H9 (cell line): Measurements from ENCODE around the gene CEBPG. TPM values are rescaled to one million over a fixed set of nuclear protein-coding genes. Genes with fewer than 3 reads are reported as not detected.

Experiments used
- DNase-seq: peaks from one replicate; pipeline ENCODE4 v3.0.0-alpha.2; 2017
- H2AFZ ChIP-seq: one replicate; pipeline ENCODE4 v1.6.1; 2013; ENCODE audit warnings: mild to moderate bottlenecking, low read length, control low read depth, moderate library complexity
- H2AK5ac ChIP-seq: 2 replicates; pipeline ENCODE4 v1.6.1; 2013; ENCODE audit warnings: low read length, control low read depth, mixed read lengths; ENCODE audit not compliant: insufficient read length
- H2BK120ac ChIP-seq: one replicate; pipeline ENCODE4 v1.6.1; 2013; ENCODE audit warnings: low read depth, mild to moderate bottlenecking, low read length, control low read depth, inconsistent platforms; ENCODE audit not compliant: poor library complexity, severe bottlenecking
- H2BK12ac ChIP-seq: 2 replicates; pipeline ENCODE4 v1.6.1; 2013; ENCODE audit warnings: low read length, control low read depth, mixed read lengths, low read depth; ENCODE audit not compliant: insufficient read length
- H2BK15ac ChIP-seq: 2 replicates; pipeline ENCODE4 v1.6.1; 2013; ENCODE audit warnings: low read depth, low read length, control low read depth
- H2BK20ac ChIP-seq: one replicate; pipeline ENCODE4 v1.6.1; 2013; ENCODE audit warnings: low read depth, mild to moderate bottlenecking, low read length, control low read depth, inconsistent platforms; ENCODE audit not compliant: poor library complexity, severe bottlenecking
- H2BK5ac ChIP-seq: 2 replicates; pipeline ENCODE4 v1.6.1; 2013; ENCODE audit warnings: low read length, control low read depth, mixed read lengths; ENCODE audit not compliant: insufficient read length
- H3K14ac ChIP-seq: 2 replicates; pipeline ENCODE4 v1.6.1; 2013; ENCODE audit warnings: low read length, control low read depth; ENCODE audit not compliant: insufficient read depth
- H3K18ac ChIP-seq: 2 replicates; pipeline ENCODE4 v1.6.1; 2013; ENCODE audit warnings: low read depth, mild to moderate bottlenecking, mixed read lengths, low read length, control low read depth; ENCODE audit not compliant: insufficient read length
- H3K23ac ChIP-seq: 2 replicates; pipeline ENCODE4 v1.6.1; 2013; ENCODE audit warnings: low read length, control low read depth, mixed read lengths, low read depth; ENCODE audit not compliant: insufficient read length
- H3K23me2 ChIP-seq: 2 replicates; pipeline ENCODE4 v1.6.1; 2013; ENCODE audit warnings: low read depth, mild to moderate bottlenecking, mixed read lengths, low read length, control low read depth; ENCODE audit not compliant: insufficient read length, poor library complexity, severe bottlenecking
- H3K27ac ChIP-seq: 2 replicates; pipeline ENCODE4 v1.5.1; 2013; ENCODE audit warnings: low read length, control low read depth, mixed read lengths, low read depth; ENCODE audit not compliant: insufficient read length
- H3K27me3 ChIP-seq: 2 replicates; pipeline ENCODE4 v1.6.1; 2013; ENCODE audit warnings: low read length, control low read depth, inconsistent platforms; ENCODE audit not compliant: insufficient read depth
- H3K4ac ChIP-seq: 2 replicates; pipeline ENCODE4 v1.6.1; 2013; ENCODE audit warnings: low read depth, mild to moderate bottlenecking, control low read depth, inconsistent platforms, low read length, moderate library complexity
- H3K4me1 ChIP-seq: 2 replicates; pipeline ENCODE4 v1.6.1; 2013; ENCODE audit warnings: low read length, control low read depth, inconsistent platforms; ENCODE audit not compliant: insufficient read depth
- H3K4me2 ChIP-seq: 2 replicates; pipeline ENCODE4 v1.6.1; 2013; ENCODE audit warnings: low read length, control low read depth, mixed read lengths; ENCODE audit not compliant: insufficient read length, insufficient read depth
- H3K56ac ChIP-seq: 2 replicates; pipeline ENCODE4 v1.6.1; 2013; ENCODE audit warnings: low read depth, mild to moderate bottlenecking, mixed read lengths, low read length, control low read depth; ENCODE audit not compliant: insufficient read length
- H3K79me1 ChIP-seq: 2 replicates; pipeline ENCODE4 v1.6.1; 2013; ENCODE audit warnings: low read depth, mild to moderate bottlenecking, moderate library complexity, low read length, control low read depth, inconsistent platforms; ENCODE audit not compliant: insufficient read depth, poor library complexity, severe bottlenecking
- H3K79me2 ChIP-seq: 2 replicates; pipeline ENCODE4 v1.6.1; 2013; ENCODE audit warnings: low read length, control low read depth, inconsistent platforms; ENCODE audit not compliant: insufficient read depth
- H3K9ac ChIP-seq: 2 replicates; pipeline ENCODE4 v1.6.1; 2013; ENCODE audit warnings: low read length, control low read depth, mixed read lengths; ENCODE audit not compliant: insufficient read length; ENCODE audit errors: extremely low read depth
- H3K9me3 ChIP-seq: one replicate; pipeline ENCODE4 v1.6.1; 2013; ENCODE audit warnings: low read depth, low read length, inconsistent platforms; ENCODE audit not compliant: control insufficient read depth
- H3T11ph ChIP-seq: one replicate; pipeline ENCODE4 v1.6.1; 2013; ENCODE audit warnings: mild to moderate bottlenecking, low read length, control low read depth, inconsistent platforms
- H4K20me1 ChIP-seq: one replicate; pipeline ENCODE4 v1.6.1; 2013; ENCODE audit not compliant: control insufficient read depth, insufficient read length, insufficient read depth
- H4K5ac ChIP-seq: 2 replicates; pipeline ENCODE4 v1.6.1; 2013; ENCODE audit warnings: low read depth, mild to moderate bottlenecking, mixed read lengths, low read length, control low read depth; ENCODE audit not compliant: insufficient read length
- H4K8ac ChIP-seq: replicated peaks from 2 replicates; pipeline ENCODE4 v1.6.1; 2013; ENCODE audit warnings: low read length, control low read depth, mixed read lengths, low read depth; ENCODE audit not compliant: insufficient read length
- H4K91ac ChIP-seq: 2 replicates; pipeline ENCODE4 v1.6.1; 2013; ENCODE audit warnings: low read depth, mild to moderate bottlenecking, moderate library complexity, mixed read lengths, low read length, control low read depth; ENCODE audit not compliant: insufficient read length
- H3K27ac Mint-ChIP-seq, 3 experiments: 2 replicates in 2 of 3; 3 replicates in 1 of 3; pipeline ENCODE4 v1.8.0; 2020 to 2021; ENCODE audit warnings: mixed read lengths in 3 of 3, mild to moderate bottlenecking in 1 of 3, moderate library complexity in 1 of 3
- H3K27me3 Mint-ChIP-seq: 2 replicates; pipeline ENCODE4 v1.8.0; 2021; ENCODE audit warnings: low read depth, mild to moderate bottlenecking, moderate library complexity, mixed read lengths
- H3K36me3 Mint-ChIP-seq, 3 experiments: 2 replicates in 2 of 3; 3 replicates in 1 of 3; pipeline ENCODE4 v1.8.0; 2020 to 2021; ENCODE audit warnings: low read depth in 3 of 3, mixed read lengths in 3 of 3; ENCODE audit not compliant: insufficient read depth in 1 of 3
- H3K4me1 Mint-ChIP-seq, 2 experiments: 2 replicates each; pipeline ENCODE4 v1.8.0; 2020; ENCODE audit warnings: mixed read lengths in 2 of 2
- H3K4me3 Mint-ChIP-seq, 2 experiments: 2 replicates in 1 of 2; 3 replicates in 1 of 2; pipeline ENCODE4 v1.8.0; 2020 to 2021; ENCODE audit warnings: mild to moderate bottlenecking in 2 of 2, mixed read lengths in 2 of 2, moderate library complexity in 1 of 2
- H3K9me3 Mint-ChIP-seq, 2 experiments: 2 replicates in 1 of 2; 3 replicates in 1 of 2; pipeline ENCODE4 v1.8.0; 2020; ENCODE audit warnings: mild to moderate bottlenecking in 2 of 2, mixed read lengths in 2 of 2, moderate library complexity in 1 of 2
- CTCF ChIP-seq: fragments of 200-600 bp; sonication (generic); conservative IDR thresholded peaks from 3 replicates; pipeline ENCODE4 v1.8.0; 2021; ENCODE audit warnings: antibody characterized with exemption, mild to moderate bottlenecking
- WGBS: extraction: QIAGEN DNeasy Blood & Tissue Kit; methylation state at CpG from one replicate; pipeline ENCODE4 v1.1.7; 2013; ENCODE audit warnings: missing lambda C conversion rate, low lambda C conversion rate, mixed read lengths; ENCODE audit not compliant: insufficient read length; ENCODE audit errors: extremely low coverage; 5-methylcytosine and 5-hydroxymethylcytosine counted together
- total RNA-seq: library from RNA; stranded (reverse); gene quantifications from 2 replicates; pipeline ENCODE4 v1.2.1, GENCODE V29; 2021

Gene CEBPG
- total RNA-seq, 1 experiment from 2014 or later = 33.7 TPM

- no peak for DNase-seq
- no peak overlapping the region for H3K23ac ChIP-seq
- H3K27ac ChIP-seq = no peak overlapping the region
Measured at GRCh38 chr19:33399745-33400681, 26.5 kb downstream of the CEBPG start.

More at GRCh38 chr19:33399745-33400681, 26.5 kb downstream of the CEBPG start:
- H2BK5ac ChIP-seq = no peak overlapping the region
- no peaks in the 10 kb centered on the region; a peak in 1 of 7 replicates for H3K36me3 Mint-ChIP-seq
- no peaks in the 10 kb centered on the region for H3K79me2 ChIP-seq
- H3K56ac ChIP-seq = no peak overlapping the region
- H3K4me3 Mint-ChIP-seq = no peak overlapping the region
- H3K9me3 Mint-ChIP-seq = no peaks in the 10 kb centered on the region
- H3K18ac ChIP-seq = no peak overlapping the region
- no peak overlapping the region for H2BK20ac ChIP-seq
- H3K4ac ChIP-seq = no peak overlapping the region
- H3K4me1 Mint-ChIP-seq = peaks cover 4 to 16% of the 10 kb centered on the region in 2 experiments; a peak in 2 of 4 replicates
- H3K4me1 ChIP-seq = peaks cover 2% of the 10 kb centered on the region; the same call in 1 of the 2 replicates
- H2BK12ac ChIP-seq = no peak overlapping the region
- no peak overlapping the region for H2AFZ ChIP-seq
- no peak overlapping the region for H4K91ac ChIP-seq
- no peaks in the 10 kb centered on the region for H3K23me2 ChIP-seq
- H4K8ac ChIP-seq = no peak overlapping the region
- H3K9me3 ChIP-seq = no peaks in the 10 kb centered on the region
- no peak overlapping the region for H3K9ac ChIP-seq
- H3T11ph ChIP-seq = no peak overlapping the region
- H3K4me2 ChIP-seq = no peak overlapping the region
- no peak overlapping the region for H2BK15ac ChIP-seq
- 0 out of 7 replicates have a peak overlapping the region, but pooled peaks of 1 of the 3 experiments have one; percentile 55 for H3K27ac Mint-ChIP-seq
- H2BK120ac ChIP-seq = no peak overlapping the region
- H4K5ac ChIP-seq = no peak overlapping the region
- no peak overlapping the region for H2AK5ac ChIP-seq
- TF ChIP-seq CTCF = peak; percentile 24; the same call in 2 of the 3 replicates
- no peaks in the 10 kb centered on the region for H3K79me1 ChIP-seq
- H3K14ac ChIP-seq = no peak overlapping the region
- no peaks in the 10 kb centered on the region for H3K27me3 Mint-ChIP-seq
- WGBS = no CpG with 5 or more reads among the region's 22 CpGs
- no peaks in the 10 kb centered on the region for H3K27me3 ChIP-seq
- no peaks in the 10 kb centered on the region for H4K20me1 ChIP-seq
